Stimulated activated CD4-positive, alpha-beta T cell treated with anti-CD3 and anti-CD28 coated beads, Interleukin-1b, Interleukin-23, amount 100 ng/mL, for 24 hours (primary cell): ENCODE measurements around the gene PLEKHA1.

Source experiments
- DNase-seq, 4 experiments: peaks; one replicate each; pipeline ENCODE4 v3.0.0-alpha.2; 2020; ENCODE audit warnings: low read depth in 4 of 4, low spot score in 1 of 4

The PLEKHA1 gene

DNA sequence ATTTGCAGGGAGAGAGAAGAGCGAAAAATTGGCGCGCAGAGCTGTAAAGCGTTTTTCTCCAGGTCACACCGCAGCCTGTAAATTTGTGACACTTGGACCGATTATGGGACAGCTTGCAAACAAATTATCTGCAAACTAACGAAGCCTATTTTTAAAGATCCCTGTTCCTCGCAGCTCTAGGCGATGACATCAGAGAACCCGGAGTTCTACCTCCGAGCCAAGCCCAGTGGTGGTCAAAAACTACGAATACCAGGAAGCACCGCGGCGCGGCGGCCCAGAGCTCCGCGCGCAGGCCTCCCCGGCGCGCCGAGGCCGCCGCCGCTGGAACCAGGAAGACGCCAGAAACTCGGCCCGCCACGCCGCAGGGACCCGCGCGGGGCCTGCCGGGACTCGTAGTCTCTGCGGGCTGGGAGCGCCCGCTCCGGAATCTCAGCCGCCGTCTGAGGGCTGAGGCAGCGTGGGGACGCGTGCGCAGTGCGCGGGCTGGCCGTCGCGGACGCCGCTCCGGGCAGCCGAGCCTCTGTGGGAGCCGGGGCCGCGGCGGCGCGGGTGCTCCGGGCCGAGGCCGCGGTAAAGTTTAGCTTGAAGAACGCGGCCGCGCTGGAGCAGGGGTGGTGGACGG, at the start of gene PLEKHA1:
TSS of gene PLEKHA1 (plus strand) at position 472 of the 622 bp plus-strand sequence. CDS start 18,493 bp downstream, outside the sequence.
- peak; percentile 81 to 90 (median 85) for DNase-seq

DNA sequence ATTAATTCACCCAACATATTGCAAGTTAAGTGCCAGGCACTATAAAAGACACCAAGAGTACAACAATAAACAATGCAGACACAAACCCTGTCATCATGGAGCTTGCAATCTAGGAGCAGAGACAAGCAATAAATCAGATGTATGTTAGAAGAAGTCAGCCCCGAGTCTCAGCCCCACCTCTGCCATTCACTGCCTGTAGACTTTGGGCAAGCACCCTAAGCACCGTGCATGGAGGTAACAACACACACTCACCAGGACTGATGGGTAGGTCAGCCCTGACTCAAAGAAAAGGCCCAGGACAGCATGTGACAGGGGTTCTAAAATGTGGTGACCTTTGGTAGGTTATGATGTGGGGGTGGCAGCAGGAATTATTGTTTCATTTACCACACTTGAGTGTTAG, 49.3 kb upstream of the PLEKHA1 start:
- DNase-seq, result no peak

DNA sequence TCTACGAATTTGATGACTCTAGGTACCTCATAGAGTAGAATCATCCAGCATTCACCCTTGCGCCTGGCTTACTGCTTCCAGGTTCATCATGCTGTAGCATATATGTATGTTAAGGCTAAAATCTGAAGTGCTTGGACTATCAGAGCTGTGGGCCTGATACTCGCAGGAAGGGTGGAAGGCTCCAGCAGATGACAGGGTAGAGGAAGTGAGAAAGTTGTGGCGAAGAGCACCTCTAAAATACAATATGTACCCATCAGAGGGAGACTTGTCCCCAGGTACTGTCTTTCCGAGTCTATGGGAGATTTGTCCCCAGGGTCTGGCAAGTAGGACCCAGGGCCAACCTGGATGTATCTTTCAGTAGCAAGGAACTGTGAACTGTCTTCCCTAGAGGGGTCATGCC, 48.1 kb upstream of the PLEKHA1 start:
- DNase-seq, result no peak

DNA sequence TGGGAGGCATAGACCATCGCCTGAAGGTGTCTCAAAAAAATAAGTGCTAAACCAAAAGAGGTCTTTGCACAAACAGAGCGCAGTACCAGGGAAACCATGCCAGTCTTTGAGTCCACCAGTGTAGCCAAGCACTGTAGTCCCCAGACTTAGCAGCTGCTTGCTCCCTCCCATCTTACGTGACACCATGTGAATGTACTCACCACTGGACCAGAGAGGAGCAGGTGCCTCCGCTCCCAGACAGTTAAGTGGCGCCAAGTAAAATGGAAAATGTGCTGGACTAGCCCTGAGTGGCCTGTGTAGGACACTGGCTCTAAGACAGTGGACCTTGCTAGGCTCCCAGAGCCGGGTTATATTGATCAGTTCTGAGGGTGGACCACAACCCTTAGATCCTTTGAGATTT, 47.7 kb upstream of the PLEKHA1 start:
- no peak for DNase-seq

DNA sequence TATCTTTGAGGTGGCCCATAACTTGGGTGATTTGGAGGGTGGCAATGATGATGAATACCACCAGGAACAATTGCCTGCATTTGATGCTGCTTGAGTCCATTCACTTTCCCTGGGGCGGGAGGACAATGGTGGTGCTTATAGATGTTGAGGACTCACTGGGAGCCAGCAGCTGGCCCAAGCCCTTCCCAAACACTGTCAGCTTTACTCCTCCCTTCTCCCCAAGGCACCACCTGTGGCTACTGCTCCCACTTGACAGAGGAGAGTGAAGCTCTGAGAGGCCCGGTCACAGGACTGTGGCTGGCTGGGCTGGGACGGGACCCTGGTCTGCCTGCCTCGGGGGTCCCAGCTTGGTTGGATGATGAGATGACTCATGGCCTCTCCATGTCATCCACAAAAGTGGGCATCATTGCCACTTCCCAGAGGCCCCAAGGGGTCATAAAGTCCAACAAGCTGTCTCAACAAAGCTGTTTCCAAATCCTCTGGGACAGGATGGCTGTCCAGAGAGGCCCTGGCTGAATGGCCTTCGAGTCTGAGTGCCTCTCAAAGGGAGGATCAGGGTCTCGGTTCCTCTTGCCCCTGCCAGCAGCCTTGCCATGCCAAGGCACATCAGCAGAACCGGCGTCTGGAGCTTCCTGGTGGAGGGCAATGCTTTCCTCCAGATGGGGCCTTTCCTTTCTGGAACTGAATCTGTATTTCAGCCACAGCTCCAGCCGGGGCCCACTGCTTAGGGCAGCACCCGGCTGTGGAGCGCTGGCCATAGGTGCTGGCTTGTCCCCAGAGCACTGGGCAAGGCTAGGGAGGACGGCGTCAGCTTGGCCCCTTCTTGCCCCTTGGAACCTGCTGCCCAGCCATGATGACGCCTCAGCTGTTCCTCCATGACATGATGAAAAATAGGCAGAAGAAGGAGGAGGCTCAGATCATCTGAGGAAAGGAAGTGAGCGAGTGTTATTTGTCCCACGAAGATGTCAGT, 47.0 kb upstream of the PLEKHA1 start:
- no peak for DNase-seq

DNA sequence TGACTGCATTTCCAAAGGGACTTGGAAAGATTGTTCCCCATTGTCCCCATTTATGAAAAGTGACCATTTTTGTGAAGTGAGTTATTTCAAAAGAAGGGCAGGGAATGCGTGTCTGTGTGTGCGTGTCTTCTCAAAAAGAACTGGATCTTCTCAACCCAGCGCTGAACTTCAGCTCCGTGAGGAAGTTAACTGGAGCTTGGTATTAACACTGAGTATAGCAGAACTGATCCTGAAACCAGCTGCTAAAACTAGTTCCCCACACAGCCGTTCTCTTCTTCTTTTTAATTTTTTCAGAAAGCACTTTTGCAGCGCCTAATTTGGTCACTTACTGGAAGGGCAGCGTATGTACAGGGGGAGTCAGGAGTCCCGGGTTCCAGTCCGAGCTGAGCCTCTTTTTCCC, 45.8 kb upstream of the PLEKHA1 start:
- no peak for DNase-seq

DNA sequence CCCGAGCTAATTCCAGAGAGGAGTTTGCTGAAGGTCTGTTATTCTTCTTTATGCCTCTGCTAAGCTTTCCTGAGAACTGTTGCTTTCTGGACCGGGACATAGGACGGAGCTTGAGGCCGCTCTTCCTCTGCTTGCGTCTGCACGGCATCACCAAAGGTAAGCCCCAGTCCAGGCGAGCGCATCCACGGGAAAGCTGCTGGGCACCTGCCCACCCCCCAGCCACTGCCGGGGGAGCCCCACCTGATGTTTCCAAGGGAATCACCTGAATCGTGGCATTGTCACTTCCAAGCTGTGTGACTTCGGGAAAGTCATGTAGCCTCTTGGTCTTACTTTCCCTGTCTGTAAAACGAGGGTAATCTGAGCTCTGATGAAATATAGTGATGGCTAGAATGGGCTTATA, 45.1 kb upstream of the PLEKHA1 start:
- no peak for DNase-seq

DNA sequence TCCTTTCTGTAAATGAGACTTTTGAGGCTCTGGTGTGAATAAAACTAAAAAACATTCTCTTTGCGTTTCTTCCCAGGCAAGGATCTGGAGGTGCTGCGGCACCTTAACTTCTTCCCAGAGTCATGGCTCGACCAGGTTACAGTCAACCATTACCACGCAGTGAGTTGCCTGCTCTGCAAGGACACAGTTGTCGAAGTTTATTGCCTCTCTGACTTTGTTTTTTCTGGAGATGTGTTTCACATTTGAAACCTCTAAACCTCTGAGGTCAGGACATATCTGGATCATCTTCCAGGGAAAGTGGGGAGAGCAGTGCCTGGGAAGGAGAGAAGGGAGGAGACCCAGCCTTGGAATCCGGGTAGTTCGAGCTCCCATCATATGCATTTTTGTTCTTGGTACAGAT, 43.4 kb upstream of the PLEKHA1 start:
- DNase-seq, result no peak

DNA sequence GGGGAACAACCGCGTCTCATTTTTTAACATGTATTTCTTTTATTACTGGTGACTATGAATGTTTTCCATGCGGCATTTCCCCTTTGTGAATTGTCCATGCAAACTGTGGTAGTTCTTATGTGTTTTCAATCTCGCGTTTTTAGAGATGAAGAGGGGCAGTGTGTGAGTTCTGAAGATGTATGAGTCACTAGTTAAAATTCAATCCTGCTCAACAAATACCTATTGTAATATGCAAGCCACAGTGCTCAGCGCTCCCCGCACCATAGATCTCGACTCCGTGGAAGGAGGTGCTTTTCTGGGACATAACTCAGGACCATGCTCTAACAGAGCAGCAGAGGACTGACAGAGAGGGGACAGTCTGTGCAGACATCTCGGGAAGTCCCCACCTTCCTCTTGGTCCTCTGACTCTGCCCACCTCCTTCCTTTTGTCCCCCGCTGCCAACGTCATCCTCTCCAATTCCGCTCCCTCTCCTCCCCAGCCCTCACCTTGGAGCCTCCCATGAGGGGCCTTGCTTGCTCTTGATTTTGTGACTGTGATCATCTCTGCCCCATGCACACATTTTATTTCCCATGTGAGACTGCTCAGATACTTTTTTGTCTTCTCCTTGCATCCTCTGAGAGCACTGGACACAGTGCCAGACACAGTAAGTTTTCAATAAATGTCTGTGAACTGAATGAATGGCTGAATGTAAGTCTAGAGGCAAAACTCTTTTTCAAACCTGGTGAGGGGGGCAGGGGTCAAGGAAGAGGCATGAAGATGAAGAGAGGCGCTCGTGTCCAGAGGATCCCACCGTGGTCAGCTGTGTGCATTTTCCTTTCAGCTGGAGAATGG, 42.7 kb upstream of the PLEKHA1 start:
- DNase-seq, result no peak

DNA sequence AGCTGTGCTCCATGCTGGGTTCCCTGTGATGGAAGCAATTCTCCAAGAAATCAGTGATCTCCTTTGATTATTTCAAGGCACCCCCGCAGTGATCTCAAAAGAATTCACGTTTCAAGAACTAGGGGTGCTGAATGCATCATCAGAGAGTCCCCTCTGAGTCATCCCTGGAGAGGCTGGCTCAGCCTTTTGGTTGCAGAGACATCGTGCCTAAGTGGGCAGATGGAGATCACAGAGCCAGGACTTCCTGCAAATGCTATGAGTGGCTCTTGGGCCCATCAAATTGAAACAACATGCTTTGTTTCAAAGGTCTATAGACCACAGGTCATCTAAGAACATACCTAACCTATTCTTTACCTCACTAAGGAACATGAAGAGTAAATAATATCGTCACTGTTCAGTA, 41.5 kb upstream of the PLEKHA1 start:
- DNase-seq, result no peak

DNA sequence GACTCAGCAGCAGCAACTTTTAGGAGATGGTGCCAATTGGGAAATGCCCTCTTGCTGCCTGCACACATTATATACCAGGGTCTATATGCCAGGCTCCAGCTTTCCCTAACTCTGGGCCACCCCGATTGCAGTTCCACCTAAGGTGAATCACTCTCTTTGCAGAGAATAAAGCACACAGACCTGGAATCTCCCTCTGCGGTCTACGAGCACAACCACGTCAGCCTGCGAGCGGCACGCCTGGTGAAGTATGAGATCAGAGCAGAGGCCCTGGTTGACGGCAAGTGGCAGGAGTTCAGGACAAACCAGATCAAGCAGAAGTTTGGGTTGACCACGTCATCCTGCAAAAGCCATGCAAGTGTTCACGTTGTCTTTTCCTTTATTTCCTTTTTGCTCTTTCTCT, 38.2 kb upstream of the PLEKHA1 start:
- no peak for DNase-seq

DNA sequence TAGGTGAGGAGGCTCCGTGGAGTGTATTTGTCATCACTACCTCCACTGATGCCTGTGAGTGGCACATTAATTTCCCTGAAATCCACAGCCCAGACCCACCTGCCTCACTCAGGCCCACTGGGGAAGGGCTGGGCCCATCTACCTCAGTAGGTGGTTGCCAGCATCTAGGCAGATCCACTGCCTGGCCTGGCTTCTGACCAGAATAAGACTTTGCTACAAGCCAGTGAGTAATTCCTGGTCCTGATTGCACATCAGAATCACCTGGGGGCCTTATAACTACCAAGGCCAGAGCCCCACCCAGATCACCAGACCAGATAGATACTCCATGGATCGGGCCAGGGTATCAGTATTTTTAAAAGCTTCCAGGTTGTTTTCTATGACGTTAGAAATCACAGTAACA, 37.5 kb upstream of the PLEKHA1 start:
- DNase-seq, result no peak

DNA sequence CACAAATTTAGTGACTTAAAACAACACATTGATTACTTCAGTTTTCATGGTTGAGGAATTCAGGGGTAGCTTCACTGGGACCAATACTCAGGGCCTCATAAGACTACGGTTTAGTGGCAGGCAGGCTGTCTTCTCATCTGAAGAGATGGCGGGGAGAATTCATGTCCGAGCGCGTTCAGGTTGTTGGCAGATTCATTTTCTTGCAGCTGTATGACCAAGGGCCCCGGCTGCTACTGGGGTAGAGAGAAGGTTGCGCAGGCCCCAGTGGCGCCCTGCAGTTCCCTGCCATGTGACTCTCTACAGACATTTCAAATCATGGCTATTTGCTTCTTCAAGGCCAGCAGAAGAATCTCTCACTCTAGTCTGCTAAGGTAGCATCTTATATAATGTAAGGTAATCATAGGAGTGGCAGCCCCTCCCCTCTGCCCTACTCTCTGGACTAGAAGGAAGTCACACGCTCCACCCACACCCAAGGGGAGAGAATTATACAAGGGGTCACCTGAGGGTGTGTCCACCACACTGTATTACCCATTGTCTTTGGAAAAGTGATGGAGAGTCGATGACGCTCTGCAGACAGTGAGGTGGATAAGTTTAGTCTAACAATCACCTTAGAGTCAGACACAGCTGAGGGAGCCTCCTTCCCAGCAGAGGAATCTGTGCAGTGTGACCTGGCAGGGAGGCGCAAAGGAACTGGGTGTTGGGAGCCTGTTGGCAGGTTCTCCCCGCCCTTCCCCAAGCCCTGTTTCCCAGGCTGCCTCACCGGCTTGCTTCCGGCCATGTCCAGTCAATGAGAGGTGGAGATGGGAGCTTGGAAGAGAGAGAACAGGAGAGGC, 35.7 kb upstream of the PLEKHA1 start:
- DNase-seq, result no peak

DNA sequence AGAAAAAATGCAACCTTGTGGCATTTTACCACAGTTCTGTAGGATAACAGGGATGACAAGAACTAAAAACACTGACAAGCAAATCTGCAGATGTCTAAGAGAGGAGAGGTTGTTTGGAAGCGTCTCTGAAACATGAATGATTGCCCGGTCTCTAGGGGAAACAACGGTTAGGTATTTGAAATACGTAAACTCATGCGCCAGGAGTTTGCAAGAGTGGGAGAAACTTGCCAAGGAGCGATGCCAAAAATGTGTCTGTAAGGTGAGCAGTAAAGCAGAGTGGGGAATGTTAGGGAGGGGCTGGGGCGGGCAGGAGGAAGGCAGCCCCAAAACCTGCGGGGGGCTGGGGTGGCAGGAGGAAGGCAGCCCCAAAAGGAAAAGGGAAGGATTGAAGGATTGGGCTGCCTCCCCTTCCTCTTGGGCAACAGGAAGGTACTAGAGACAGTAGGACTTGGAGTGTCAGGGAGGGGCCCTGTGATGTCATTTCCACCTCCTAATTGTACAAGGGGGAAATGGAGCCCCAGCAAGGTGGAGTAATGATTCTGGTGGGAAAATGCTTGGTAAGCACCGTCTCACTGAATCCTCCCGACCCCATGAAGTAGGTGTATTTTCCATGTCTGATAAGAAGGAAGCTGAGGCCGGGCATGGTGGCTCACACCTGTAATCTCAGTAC, 33.2 kb upstream of the PLEKHA1 start:
- no peak for DNase-seq

DNA sequence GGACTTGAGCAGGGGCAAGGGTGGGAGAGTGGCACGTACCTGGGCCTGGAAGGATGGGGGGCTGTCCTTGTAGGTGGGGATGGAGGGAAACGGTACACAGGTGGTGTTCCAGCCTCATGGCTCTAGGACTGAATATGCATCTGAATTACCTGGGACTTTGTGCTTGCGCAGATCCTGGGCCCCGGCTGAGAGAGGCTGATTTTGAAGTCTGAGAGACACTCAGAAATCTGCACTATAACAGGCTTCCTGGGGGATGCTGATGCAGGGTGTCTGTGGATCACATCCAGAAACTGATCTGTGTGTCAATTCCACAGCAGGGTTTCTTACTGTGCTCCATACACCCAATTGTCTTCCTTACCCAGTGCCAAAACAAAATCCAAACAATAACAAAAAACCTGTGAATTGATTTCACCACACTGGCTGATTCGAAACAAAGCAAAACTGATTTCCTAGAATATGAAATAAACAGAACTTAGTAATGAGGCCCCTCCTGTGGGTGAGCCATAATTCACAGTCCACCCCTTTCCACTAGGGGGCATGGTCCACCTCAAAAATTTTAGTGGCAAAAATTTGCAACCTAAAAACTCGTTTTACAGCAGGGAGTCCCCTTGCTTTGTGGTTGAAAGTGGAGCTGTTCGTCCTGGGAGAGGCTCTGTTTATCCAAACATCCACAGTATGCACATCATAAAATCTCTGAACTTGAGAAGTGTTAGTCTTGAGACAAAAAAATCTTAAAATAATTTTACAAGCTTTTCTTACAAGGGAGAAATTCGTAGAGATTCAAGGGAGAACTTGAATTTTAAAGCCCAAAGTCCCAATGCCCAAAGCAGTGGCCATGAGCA, 32.0 kb upstream of the PLEKHA1 start:
- peak; percentile 26 to 37 (median 32) for DNase-seq

DNA sequence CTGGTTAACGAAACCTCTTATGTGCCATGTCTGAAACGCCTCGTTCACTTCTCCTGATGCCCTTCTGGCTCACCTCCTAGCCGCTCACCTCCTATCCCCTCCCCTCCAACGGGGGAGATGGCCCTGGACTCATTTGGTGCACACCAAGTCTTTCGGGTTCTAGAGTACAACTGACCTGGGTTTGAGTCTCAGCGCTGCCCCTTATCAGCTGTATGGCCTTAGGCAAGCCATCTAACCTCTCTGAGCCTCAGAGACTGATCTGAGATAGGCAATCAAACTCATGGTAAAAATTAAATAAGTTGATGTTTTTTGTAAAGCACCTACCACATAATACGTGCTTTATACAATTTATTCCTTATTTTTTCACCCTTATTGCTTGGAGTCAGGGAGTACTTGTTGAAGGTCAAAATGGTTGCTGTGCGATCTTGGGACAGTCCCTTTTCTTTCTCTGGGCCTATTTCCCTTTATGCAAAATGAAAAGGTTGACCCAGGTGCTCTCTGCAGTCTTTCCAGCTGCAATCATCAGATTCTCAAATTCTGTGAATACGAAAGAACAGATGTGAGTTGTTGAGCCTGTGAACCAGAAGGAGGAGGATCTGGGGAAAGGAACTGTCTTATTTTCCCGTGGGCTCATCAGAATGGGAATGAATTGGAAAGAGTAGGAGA, 31.2 kb upstream of the PLEKHA1 start:
- DNase-seq, result no peak

DNA sequence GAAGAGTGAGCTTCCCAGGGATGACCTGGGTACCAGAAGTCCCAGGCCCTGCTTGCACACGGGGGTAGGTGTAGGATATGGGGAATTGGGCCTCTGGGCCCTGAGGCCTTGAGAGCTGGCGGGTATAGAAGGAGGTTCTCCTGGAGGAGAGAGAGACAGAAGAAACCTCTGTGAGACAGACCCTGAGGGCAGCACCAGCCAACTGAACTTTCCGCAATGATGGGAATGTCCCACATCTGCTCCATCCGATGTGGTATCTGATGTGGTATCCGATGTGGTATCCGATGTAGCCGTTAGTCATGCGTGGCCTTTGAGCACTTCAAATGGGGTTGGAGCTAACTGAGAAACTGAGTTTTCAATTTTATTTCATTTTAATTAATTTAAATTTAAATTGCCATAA, 30.6 kb upstream of the PLEKHA1 start:
- no peak for DNase-seq

DNA sequence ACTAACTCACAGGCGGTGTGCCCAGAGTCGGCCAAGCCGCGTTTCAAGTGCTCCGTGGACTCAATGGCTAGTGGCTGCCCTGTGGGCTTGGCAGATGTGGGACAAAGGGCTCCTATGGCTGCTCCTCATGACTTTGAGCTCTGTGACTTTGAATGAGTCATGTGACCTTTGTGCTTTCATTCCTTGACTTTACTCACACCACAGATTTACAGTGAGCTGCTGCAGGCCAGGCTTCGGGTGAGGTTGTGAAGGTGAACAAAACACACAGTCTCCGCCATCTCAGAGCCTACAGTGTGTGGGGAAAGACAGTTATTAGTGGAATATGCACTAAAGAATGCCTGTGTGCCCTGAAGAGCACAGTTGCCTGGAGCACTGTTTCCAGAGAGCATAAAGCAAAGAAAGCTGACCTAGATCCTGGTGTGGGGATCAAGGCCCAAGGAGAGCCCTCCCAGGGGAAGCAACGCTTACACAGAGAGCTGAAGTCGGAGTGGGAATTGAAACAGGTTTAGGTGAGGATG, 29.7 kb upstream of the PLEKHA1 start:
- DNase-seq, result no peak
